Measurements from ENCODE around the gene RNF17. TPM values are rescaled to one million over a fixed set of nuclear protein-coding genes. Genes with fewer than 3 reads are reported as not detected.

The RNF17 gene
- total and polyA plus RNA-seq, 2 donors (not counting 3 experiments of a cell fraction or from before 2014, with no cell fraction given) = 0.30 TPM; not detected in 1

DNA sequence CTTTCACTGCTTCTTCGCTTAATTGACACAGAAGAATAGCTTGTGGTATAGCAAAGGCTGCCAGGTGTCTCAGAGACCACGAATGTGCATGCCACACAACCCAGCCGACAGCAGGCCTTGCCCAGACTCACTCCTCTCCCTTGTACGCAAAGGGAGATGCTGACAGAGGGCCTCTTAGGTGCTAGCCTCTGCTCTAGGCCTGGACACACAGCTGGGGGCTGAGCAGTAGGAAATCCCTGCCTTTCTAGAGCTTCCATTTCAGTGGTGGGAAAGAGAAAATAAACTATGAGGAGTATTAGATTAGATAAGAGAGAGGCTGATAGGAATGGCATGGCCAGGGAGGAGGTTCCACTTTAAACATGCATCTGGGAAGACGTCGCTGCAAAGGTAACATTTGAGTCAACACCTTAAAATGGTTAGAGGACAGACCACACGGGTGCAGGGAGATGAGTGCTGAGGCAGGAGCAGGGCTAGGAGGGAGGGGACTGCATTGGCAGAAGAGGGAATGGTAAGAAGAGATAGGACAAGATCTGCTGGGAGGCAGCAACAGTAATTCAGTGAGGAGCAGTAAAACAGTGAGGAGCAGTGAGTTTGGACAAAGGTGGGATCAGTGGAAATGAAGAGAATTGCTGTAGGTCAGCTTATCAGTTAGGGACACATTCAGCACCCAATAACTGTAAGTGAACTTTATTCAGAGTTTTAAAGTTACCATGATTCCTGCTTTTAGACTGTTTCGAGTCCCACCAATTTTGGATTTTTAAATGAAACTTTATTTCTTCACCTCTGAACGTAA, 100.0 kb downstream of the RNF17 start:
- no peak for FAIRE-seq

DNA sequence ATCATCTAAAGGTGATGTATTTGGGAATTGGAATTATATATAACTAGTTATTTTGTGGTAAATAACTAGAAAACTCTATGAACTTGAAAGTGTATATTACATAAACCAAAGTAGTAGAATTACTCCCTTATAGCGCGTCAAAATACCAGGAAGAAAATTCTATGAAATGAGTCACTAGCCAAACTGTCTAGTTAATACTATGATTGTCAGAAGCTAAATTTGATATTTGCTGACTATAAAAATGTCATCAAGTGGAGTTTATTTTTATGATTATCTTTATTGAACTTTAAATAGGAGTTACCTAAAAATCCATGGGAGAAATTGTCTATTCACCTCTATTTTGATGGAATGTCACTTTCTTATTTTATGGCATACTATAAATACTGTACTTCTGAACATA, 100.6 kb downstream of the RNF17 start:
- H3K79me2 ChIP-seq (ENCODE audit: control insufficient read depth, insufficient read depth, low read length) = no peaks in the 10 kb centered on the region
- CTCF ChIA-PET = interaction anchor here (1.5 kb wide), 1 partner anchor 16 kb away, joined by 4 read pairs; no protein-coding TSS in a partner anchor

More for the DNA sequence above, 100.0 kb downstream of the RNF17 start:
- no TSS peak for BruUV-seq (replicated peaks)
- Histone ChIP-seq H3K9me3 (replicated peaks; ENCODE audit: control insufficient read depth, insufficient read depth, low read length) (no peaks in the 10 kb centered on the region), H2AFZ (ENCODE audit: low read depth, low read length) (no peak overlapping the region), H3K4me2 (ENCODE audit: insufficient read depth, low read length) (no peak overlapping the region), H4K20me1 (replicated peaks; ENCODE audit: control insufficient read depth, extremely low read depth, insufficient read depth, low read length) (no peaks in the 10 kb centered on the region), H3K27me3 (ENCODE audit: control insufficient read depth in 2 of 2, insufficient read depth in 2 of 2, low read length in 2 of 2) (peaks cover 6 to 37% of the 10 kb centered on the region in 2 experiments), H3K36me3 (ENCODE audit: control insufficient read depth in 2 of 2, extremely low read depth in 1 of 2, insufficient read depth in 2 of 2, low read length in 2 of 2) (no peaks in the 10 kb centered on the region), H3K9me1 (replicated peaks; ENCODE audit: control insufficient read depth, extremely low read depth, insufficient read depth, low read length) (no peaks in the 10 kb centered on the region), H3K79me2 (ENCODE audit: control insufficient read depth, insufficient read depth, low read length) (no peaks in the 10 kb centered on the region), H3K4me3 (replicated peaks in 1 of 3; ENCODE audit: insufficient read depth in 1 of 3, low read depth in 1 of 3, low read length in 3 of 3) (no peak overlapping the region), H3K4me1 (ENCODE audit: control insufficient read depth, extremely low read depth, insufficient read depth, low read length) (no peaks in the 10 kb centered on the region), H3K27ac (ENCODE audit: insufficient read depth, low read depth, low read length) (no peak overlapping the region), H3K9ac (replicated peaks; ENCODE audit: extremely low read depth, insufficient read depth, low read length) (no peak overlapping the region)
- ChIA-PET POLR2A (no interaction called here), CTCF (no interaction called here)
- dilution Hi-C loops (cut with MboI; ENCODE audit: extremely low pct_ligation_motif_present, low sequenced_read_pairs) (no loop called here), intact Hi-C loops (cut with micrococcal nuclease) (no loop called here)
- TF ChIP-seq GATA2 (IDR thresholded peaks at IDR 0.05; ENCODE audit: insufficient read depth, insufficient read length, low read depth, low read length) (no peak), POLR2A (IDR thresholded peaks at IDR 0.05; ENCODE audit: low read depth, low read length) (no peak)
- DNase-seq (ENCODE audit: low read depth, low spot score) = no peak

More for the DNA sequence above, 100.6 kb downstream of the RNF17 start:
- FAIRE-seq (no peak), DNase-seq (ENCODE audit: low read depth, low spot score) (no peak)
- Histone ChIP-seq H3K4me2 (ENCODE audit: insufficient read depth, low read length) (no peak overlapping the region), H4K20me1 (replicated peaks; ENCODE audit: control insufficient read depth, extremely low read depth, insufficient read depth, low read length) (no peaks in the 10 kb centered on the region), H3K27me3 (ENCODE audit: control insufficient read depth in 2 of 2, insufficient read depth in 2 of 2, low read length in 2 of 2) (peaks cover 8 to 42% of the 10 kb centered on the region in 2 experiments), H3K9ac (replicated peaks; ENCODE audit: extremely low read depth, insufficient read depth, low read length) (no peak overlapping the region), H3K36me3 (ENCODE audit: control insufficient read depth in 2 of 2, extremely low read depth in 1 of 2, insufficient read depth in 2 of 2, low read length in 2 of 2) (no peaks in the 10 kb centered on the region), H2AFZ (ENCODE audit: low read depth, low read length) (no peak overlapping the region), H3K4me3 (replicated peaks in 1 of 3; ENCODE audit: insufficient read depth in 1 of 3, low read depth in 1 of 3, low read length in 3 of 3) (no peak overlapping the region), H3K9me1 (replicated peaks; ENCODE audit: control insufficient read depth, extremely low read depth, insufficient read depth, low read length) (no peaks in the 10 kb centered on the region), H3K27ac (ENCODE audit: insufficient read depth, low read depth, low read length) (no peak overlapping the region), H3K4me1 (ENCODE audit: control insufficient read depth, extremely low read depth, insufficient read depth, low read length) (no peaks in the 10 kb centered on the region), H3K9me3 (replicated peaks; ENCODE audit: control insufficient read depth, insufficient read depth, low read length) (no peaks in the 10 kb centered on the region)
- intact Hi-C loops (cut with micrococcal nuclease) = no loop called here
- dilution Hi-C loops (cut with MboI; ENCODE audit: extremely low pct_ligation_motif_present, low sequenced_read_pairs) = no loop called here
- TF ChIP-seq, protein P1, sequence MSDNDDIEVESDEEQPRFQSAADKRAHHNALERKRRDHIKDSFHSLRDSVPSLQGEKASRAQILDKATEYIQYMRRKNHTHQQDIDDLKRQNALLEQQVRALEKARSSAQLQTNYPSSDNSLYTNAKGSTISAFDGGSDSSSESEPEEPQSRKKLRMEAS (IDR thresholded peaks at IDR 0.05; ENCODE audit: insufficient read depth, insufficient read length) = no peak
- TF ChIP-seq FOS (IDR thresholded peaks at IDR 0.05; ENCODE audit: borderline replicate concordance, insufficient read depth, low read length) (no peak), GATA2 (IDR thresholded peaks at IDR 0.05; ENCODE audit: insufficient read depth, insufficient read length, low read depth, low read length) (no peak), POLR2AphosphoS5 (IDR thresholded peaks at IDR 0.05; ENCODE audit: insufficient read depth, low read depth, low read length) (no peak), EZH2 (IDR thresholded peaks at IDR 0.05; ENCODE audit: borderline replicate concordance, low read depth, low read length, severe bottlenecking) (no peak), POLR2A (IDR thresholded peaks at IDR 0.05; ENCODE audit: low read depth, low read length) (no peak), JUN (IDR thresholded peaks at IDR 0.05; ENCODE audit: borderline replicate concordance, insufficient read depth, insufficient read length, low read depth) (no peak), MYC (IDR thresholded peaks at IDR 0.05; ENCODE audit: low read depth, low read length) (no peak)
- TF ChIP-seq, protein P2, sequence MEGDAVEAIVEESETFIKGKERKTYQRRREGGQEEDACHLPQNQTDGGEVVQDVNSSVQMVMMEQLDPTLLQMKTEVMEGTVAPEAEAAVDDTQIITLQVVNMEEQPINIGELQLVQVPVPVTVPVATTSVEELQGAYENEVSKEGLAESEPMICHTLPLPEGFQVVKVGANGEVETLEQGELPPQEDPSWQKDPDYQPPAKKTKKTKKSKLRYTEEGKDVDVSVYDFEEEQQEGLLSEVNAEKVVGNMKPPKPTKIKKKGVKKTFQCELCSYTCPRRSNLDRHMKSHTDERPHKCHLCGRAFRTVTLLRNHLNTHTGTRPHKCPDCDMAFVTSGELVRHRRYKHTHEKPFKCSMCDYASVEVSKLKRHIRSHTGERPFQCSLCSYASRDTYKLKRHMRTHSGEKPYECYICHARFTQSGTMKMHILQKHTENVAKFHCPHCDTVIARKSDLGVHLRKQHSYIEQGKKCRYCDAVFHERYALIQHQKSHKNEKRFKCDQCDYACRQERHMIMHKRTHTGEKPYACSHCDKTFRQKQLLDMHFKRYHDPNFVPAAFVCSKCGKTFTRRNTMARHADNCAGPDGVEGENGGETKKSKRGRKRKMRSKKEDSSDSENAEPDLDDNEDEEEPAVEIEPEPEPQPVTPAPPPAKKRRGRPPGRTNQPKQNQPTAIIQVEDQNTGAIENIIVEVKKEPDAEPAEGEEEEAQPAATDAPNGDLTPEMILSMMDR (IDR thresholded peaks at IDR 0.05; ENCODE audit: extremely low read depth in 1 of 2, insufficient read depth in 1 of 2, low read depth in 1 of 2, low read length in 2 of 2) = no peak
- POLR2A ChIA-PET = no interaction called here
- BruUV-seq (replicated peaks) = no TSS peak

Data from endothelial cell of umbilical vein (primary cell).